ENCODE measurements around the gene PRG3.
"Not testable (repeated sequence)": the region's sequence is repeated elsewhere in the genome, so short reads cannot be mapped to it uniquely, and the experiment has no call there.

The PRG3 gene

GRCh38 chr11:57386178-57386940, 5.4 kb upstream of the PRG3 start:
- DNase-seq: no peak

- DNase-seq: no peak
Measured at GRCh38 chr11:57379732-57380131, 1.2 kb downstream of the PRG3 start.

GRCh38 chr11:57378186-57378585, 2.8 kb downstream of the PRG3 start:
- no peak for DNase-seq

GRCh38 chr11:57377107-57377506, 3.8 kb downstream of the PRG3 start:
- DNase-seq: no peak

GRCh38 chr11:57376095-57377090, 4.6 kb downstream of the PRG3 start:
- DNase-seq: no peak

- DNase-seq: no peak
Measured at GRCh38 chr11:57375490-57375889, 5.5 kb downstream of the PRG3 start.

- no peak for DNase-seq
Measured at GRCh38 chr11:57374966-57375365, 6.0 kb downstream of the PRG3 start.

- DNase-seq: no peak
Measured at GRCh38 chr11:57373146-57373545, 7.8 kb downstream of the PRG3 start.

- no peak for DNase-seq
Measured at GRCh38 chr11:57370941-57371340, 10.0 kb downstream of the PRG3 start.

- no peak for DNase-seq
Measured at GRCh38 chr11:57370251-57370650, 10.7 kb downstream of the PRG3 start.

- no peak for DNase-seq
Measured at GRCh38 chr11:57368845-57369232, 12.1 kb downstream of the PRG3 start.

GRCh38 chr11:57368106-57368844, 12.7 kb downstream of the PRG3 start:
- no peak for DNase-seq

- DNase-seq: no peak
Measured at GRCh38 chr11:57364851-57365660, 15.9 kb downstream of the PRG3 start.

- no peak for DNase-seq
Measured at GRCh38 chr11:57363131-57364080, 17.5 kb downstream of the PRG3 start.

- no peak for DNase-seq
Measured at GRCh38 chr11:57361926-57362325, 19.0 kb downstream of the PRG3 start.

- not testable (repeated sequence) for DNase-seq
Measured at GRCh38 chr11:57361420-57361819, 19.5 kb downstream of the PRG3 start.

- DNase-seq: no peak
Measured at GRCh38 chr11:57360991-57361390, 20.0 kb downstream of the PRG3 start.

GRCh38 chr11:57359896-57360690, 20.9 kb downstream of the PRG3 start:
- no peak for DNase-seq

- no peak for DNase-seq
Measured at GRCh38 chr11:57359396-57359795, 21.6 kb downstream of the PRG3 start.

- no peak for DNase-seq
Measured at GRCh38 chr11:57358991-57359390, 22.0 kb downstream of the PRG3 start.
